SKM-1 (cell line): ENCODE results near the gene STARD10.

Experiments
- DNase-seq: peaks from one replicate; lab custom pipeline; 2025; ENCODE audit not compliant: unreplicated experiment; lab: John Stamatoyannopoulos, UW

STARD10 gene

GRCh38 chr11:72712168-72712751 is 81.6 kb downstream of the STARD10 start:
- DNase-seq, result no peak

GRCh38 chr11:72711141-72711540 is 82.7 kb downstream of the STARD10 start:
- DNase-seq, result no peak

- no peak for DNase-seq
Measured at GRCh38 chr11:72710278-72710677, 83.6 kb downstream of the STARD10 start.

- no peak for DNase-seq
Measured at GRCh38 chr11:72709478-72710238, 84.2 kb downstream of the STARD10 start.

GRCh38 chr11:72707032-72707431 is 86.8 kb downstream of the STARD10 start:
- no peak for DNase-seq

GRCh38 chr11:72706579-72706978 is 87.3 kb downstream of the STARD10 start:
- DNase-seq, result no peak

GRCh38 chr11:72705442-72706365 is 88.1 kb downstream of the STARD10 start:
- DNase-seq, result no peak

- DNase-seq, result no peak
Measured at GRCh38 chr11:72704783-72705265, 89.0 kb downstream of the STARD10 start.
